HepG2 (cell line): ENCODE results near the gene ADGRB3.

ENCODE experiments used
- ATAD3A ChIP-seq: sonication (generic); formaldehyde crosslinking; IDR thresholded peaks from 2 replicates; pipeline ENCODE4 v1.4.0; 2020; ENCODE audit warnings: missing genetic modification reagents
- CTCF ChIP-seq: sonication (generic); formaldehyde crosslinking; IDR thresholded peaks from 2 replicates; pipeline ENCODE4 v1.5.0; 2020; ENCODE audit warnings: mild to moderate bottlenecking, missing genetic modification reagents, moderate library complexity
- MBNL3 ChIP-seq: fragments of 250-450 bp; sonication (Bioruptor Pico); conservative IDR thresholded peaks from 2 replicates; pipeline ENCODE4 v1.8.0; 2022; ENCODE audit warnings: mild to moderate bottlenecking, inconsistent platforms
- MLLT10 ChIP-seq: sonication (generic); formaldehyde crosslinking; IDR thresholded peaks from 2 replicates; pipeline ENCODE4 v1.4.0; 2020; ENCODE audit warnings: missing genetic modification reagents
- PBX2 ChIP-seq: IDR thresholded peaks from 2 replicates; pipeline ENCODE4 v1.6.1; 2016; ENCODE audit warnings: control low read depth
- PHB2 ChIP-seq: fragments of 450-650 bp; IDR thresholded peaks from 2 replicates; pipeline ENCODE4 v1.6.1; 2018; ENCODE audit not compliant: partially characterized antibody
- PHF8 ChIP-seq: sonication (generic); formaldehyde crosslinking; IDR thresholded peaks from 2 replicates; pipeline ENCODE4 v1.5.0; 2020; ENCODE audit warnings: missing genetic modification reagents
- SMAD3 ChIP-seq: sonication (generic); formaldehyde crosslinking; IDR thresholded peaks from 2 replicates; pipeline ENCODE4 v1.4.0; 2020; ENCODE audit warnings: missing genetic modification reagents
- TBX3 ChIP-seq: fragments of 450-650 bp; IDR thresholded peaks from 2 replicates; pipeline ENCODE4 v1.6.1; 2017; ENCODE audit warnings: antibody characterized with exemption, mild to moderate bottlenecking, inconsistent platforms, borderline replicate concordance
- TGIF2 ChIP-seq: IDR thresholded peaks from 2 replicates; pipeline ENCODE4 v1.6.1; 2016; ENCODE audit warnings: control low read depth, missing compliant biosample characterization
- ZNF441 ChIP-seq: sonication (generic); formaldehyde crosslinking; IDR thresholded peaks from 2 replicates; pipeline ENCODE4 v1.7.0; 2021; ENCODE audit warnings: missing genetic modification reagents, borderline replicate concordance
- ZNF746 ChIP-seq: sonication (generic); formaldehyde crosslinking; IDR thresholded peaks from 2 replicates; pipeline ENCODE4 v1.8.0; 2022; ENCODE audit warnings: mild to moderate bottlenecking, missing genetic modification reagents

GRCh38 chr6:68593558-68593957 lies 41.5 kb upstream of the ADGRB3 start:
- TF ChIP-seq SMAD3 (CRISPR knock-in tag) (no peak), PHF8 (CRISPR knock-in tag) (no peak), ZNF746 (no peak), TBX3 (no peak), CTCF (CRISPR knock-in tag) (no peak), PHB2 (no peak), ZNF441 (CRISPR knock-in tag) (no peak), MBNL3 (no peak), PBX2 (no peak), MLLT10 (CRISPR knock-in tag) (no peak), TGIF2 (CRISPR knock-in tag) (no peak), ATAD3A (CRISPR knock-in tag) (no peak)
